ENCODE results near the gene CEP112. TPM values are rescaled to one million over a fixed set of nuclear protein-coding genes. Genes with fewer than 3 reads are reported as not detected.

CEP112 gene
- total RNA-seq, 1 donor from 2014 or later, result 9.7 TPM

DNA sequence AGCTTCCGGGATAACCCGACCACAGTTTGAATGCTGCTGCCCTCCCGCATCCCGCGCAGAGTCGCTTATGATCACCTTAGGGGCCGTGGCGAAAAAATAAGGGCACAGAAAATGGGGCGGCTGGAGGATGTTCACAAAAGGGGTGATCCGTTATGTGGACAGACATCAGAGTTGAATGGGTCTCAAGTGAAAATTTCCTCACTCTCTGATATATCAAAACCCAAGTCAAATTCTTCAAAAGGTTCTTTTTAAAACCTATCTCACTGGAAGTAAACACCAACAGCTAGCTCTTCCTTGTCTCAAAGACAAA is 400 bp upstream of the CEP112 start:
- Histone ChIP-seq H3F3A (ENCODE audit: low read depth) (peaks cover 4% of the 10 kb centered on the region), H3K4me3 (peak overlapping the region; percentile 64), H3K36me3 (no peaks in the 10 kb centered on the region), H3K4me2 (peak overlapping the region; percentile 71), H2AFZ (replicated peaks) (peak overlapping the region; percentile 60), H3K4me1 (peaks cover 15% of the 10 kb centered on the region), H3K27ac (no peak overlapping the region), H4K20me1 (ENCODE audit: low read depth) (peaks cover 19% of the 10 kb centered on the region), H3K9ac (no peak overlapping the region), H3K9me3 (ENCODE audit: low read depth) (no peaks in the 10 kb centered on the region), H3K27me3 (no peaks in the 10 kb centered on the region), H3K79me2 (ENCODE audit: low read depth) (peaks cover 29% of the 10 kb centered on the region)
- Mint-ChIP-seq H3K27ac (peak overlapping the region; percentile 72), H3K36me3 (no peaks in the 10 kb centered on the region), H3K9me3 (peaks cover 1% of the 10 kb centered on the region), H3K4me1 (peaks cover 24% of the 10 kb centered on the region), H3K4me3 (peak overlapping the region; percentile 95), H3K27me3 (ENCODE audit: insufficient read depth, low read depth) (peaks cover 3% of the 10 kb centered on the region)
- DNase-seq (ENCODE audit: low spot score), result no peak
- TF ChIP-seq, protein P1, sequence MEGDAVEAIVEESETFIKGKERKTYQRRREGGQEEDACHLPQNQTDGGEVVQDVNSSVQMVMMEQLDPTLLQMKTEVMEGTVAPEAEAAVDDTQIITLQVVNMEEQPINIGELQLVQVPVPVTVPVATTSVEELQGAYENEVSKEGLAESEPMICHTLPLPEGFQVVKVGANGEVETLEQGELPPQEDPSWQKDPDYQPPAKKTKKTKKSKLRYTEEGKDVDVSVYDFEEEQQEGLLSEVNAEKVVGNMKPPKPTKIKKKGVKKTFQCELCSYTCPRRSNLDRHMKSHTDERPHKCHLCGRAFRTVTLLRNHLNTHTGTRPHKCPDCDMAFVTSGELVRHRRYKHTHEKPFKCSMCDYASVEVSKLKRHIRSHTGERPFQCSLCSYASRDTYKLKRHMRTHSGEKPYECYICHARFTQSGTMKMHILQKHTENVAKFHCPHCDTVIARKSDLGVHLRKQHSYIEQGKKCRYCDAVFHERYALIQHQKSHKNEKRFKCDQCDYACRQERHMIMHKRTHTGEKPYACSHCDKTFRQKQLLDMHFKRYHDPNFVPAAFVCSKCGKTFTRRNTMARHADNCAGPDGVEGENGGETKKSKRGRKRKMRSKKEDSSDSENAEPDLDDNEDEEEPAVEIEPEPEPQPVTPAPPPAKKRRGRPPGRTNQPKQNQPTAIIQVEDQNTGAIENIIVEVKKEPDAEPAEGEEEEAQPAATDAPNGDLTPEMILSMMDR (IDR thresholded peaks at IDR 0.05), result no peak
- TF ChIP-seq EZH2phosphoT487 (IDR thresholded peaks at IDR 0.05) (no peak), EZH2 (IDR thresholded peaks at IDR 0.05) (no peak)

DNA sequence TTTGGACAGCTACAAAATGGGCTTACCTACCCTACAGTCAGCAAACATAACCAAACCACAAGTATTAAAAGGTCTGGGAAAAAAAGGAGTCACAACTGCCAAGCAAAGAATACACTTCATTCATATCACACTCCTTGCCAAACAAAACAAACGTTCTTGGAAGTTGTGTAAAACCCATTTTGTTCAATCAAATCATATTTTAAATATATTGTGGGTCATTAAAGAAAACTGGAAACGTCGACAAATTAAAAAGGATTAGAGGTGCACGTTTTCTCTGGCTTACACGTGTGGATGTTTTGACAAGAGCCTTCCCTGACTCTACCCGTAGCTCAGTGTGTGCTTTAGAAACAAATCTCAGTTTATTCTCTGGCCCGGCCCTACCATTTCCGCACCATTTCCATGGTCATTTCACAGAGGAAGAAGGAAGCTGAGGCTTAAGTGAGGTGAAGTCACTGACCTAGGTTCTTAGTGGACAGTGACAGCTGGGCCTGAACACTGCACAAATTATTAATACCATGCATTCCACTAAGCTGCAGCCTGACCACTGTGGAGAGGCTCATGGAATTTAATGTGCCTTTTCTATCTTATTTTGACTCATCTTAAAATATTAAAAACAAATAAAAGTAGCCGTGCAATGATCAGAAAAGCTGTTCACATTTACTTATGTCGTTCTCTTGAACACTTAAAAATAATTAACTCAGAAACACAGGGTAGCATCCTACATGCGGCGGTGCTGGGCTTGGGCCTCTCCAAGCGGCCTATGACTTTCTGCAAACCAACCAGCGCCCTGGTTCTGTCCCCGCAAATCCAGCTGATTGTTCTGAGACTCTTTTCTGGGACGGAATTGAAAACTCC is 968 bp downstream of the CEP112 start:
- Mint-ChIP-seq H3K36me3 (no peaks in the 10 kb centered on the region), H3K27me3 (ENCODE audit: insufficient read depth, low read depth) (peaks cover 3% of the 10 kb centered on the region), H3K4me3 (peak overlapping the region; percentile 95), H3K9me3 (no peaks in the 10 kb centered on the region), H3K27ac (peak overlapping the region; percentile 43), H3K4me1 (peaks cover 24% of the 10 kb centered on the region)
- Histone ChIP-seq H3K9me3 (ENCODE audit: low read depth) (no peaks in the 10 kb centered on the region), H3K79me2 (ENCODE audit: low read depth) (peaks cover 29% of the 10 kb centered on the region), H2AFZ (replicated peaks) (peak overlapping the region; percentile 65), H3K9ac (no peak overlapping the region), H3K27me3 (no peaks in the 10 kb centered on the region), H3K36me3 (no peaks in the 10 kb centered on the region), H3K4me3 (peak overlapping the region; percentile 64), H3K4me1 (peaks cover 19% of the 10 kb centered on the region), H3K27ac (no peak overlapping the region), H4K20me1 (ENCODE audit: low read depth) (peaks cover 20% of the 10 kb centered on the region), H3F3A (ENCODE audit: low read depth) (peaks cover 4% of the 10 kb centered on the region), H3K4me2 (peak overlapping the region; percentile 82)
- peak; percentile 5 for DNase-seq (ENCODE audit: low spot score)
- TF ChIP-seq EZH2phosphoT487 (IDR thresholded peaks at IDR 0.05) (no peak), EZH2 (IDR thresholded peaks at IDR 0.05) (no peak)
- TF ChIP-seq, protein P1 (IDR thresholded peaks at IDR 0.05), result no peak

DNA sequence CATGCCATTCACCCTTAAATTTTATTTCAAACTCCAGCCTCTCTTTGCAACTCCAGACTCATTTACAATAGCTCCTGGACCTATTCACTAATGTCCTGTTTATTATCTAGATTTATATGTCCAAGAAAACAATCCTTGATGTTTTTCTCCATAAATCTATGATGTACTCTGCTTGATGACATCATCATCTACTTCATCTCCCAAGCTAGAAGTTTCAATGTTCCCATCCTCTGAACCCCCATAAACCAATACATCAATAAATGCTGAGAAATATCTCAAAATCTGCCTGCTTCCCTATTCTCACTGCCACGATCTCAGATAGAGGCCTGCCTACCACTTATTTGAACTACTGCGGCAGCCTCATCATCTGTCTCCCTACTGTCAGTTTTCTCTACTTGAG is 4.2 kb downstream of the CEP112 start:
- Mint-ChIP-seq H3K4me1 (peaks cover 14% of the 10 kb centered on the region), H3K36me3 (peaks cover 16% of the 10 kb centered on the region), H3K27ac (no peak overlapping the region), H3K27me3 (ENCODE audit: insufficient read depth, low read depth) (peaks cover 3% of the 10 kb centered on the region), H3K9me3 (peaks cover 4% of the 10 kb centered on the region), H3K4me3 (no peak overlapping the region)
- no peak for DNase-seq (ENCODE audit: low spot score)
- Histone ChIP-seq H3F3A (ENCODE audit: low read depth) (peaks cover 4% of the 10 kb centered on the region), H3K27me3 (no peaks in the 10 kb centered on the region), H3K4me2 (no peak overlapping the region), H4K20me1 (ENCODE audit: low read depth) (peaks cover 23% of the 10 kb centered on the region), H3K27ac (no peak overlapping the region), H3K4me3 (no peak overlapping the region), H2AFZ (replicated peaks) (no peak overlapping the region), H3K4me1 (peaks cover 23% of the 10 kb centered on the region), H3K9ac (no peak overlapping the region), H3K36me3 (no peaks in the 10 kb centered on the region), H3K9me3 (ENCODE audit: low read depth) (no peaks in the 10 kb centered on the region), H3K79me2 (ENCODE audit: low read depth) (peaks cover 50% of the 10 kb centered on the region)
- TF ChIP-seq EZH2 (IDR thresholded peaks at IDR 0.05) (no peak), EZH2phosphoT487 (IDR thresholded peaks at IDR 0.05) (no peak)
- TF ChIP-seq, protein P1 (IDR thresholded peaks at IDR 0.05), result no peak

All from neural progenitor cell (in vitro differentiated cells).